Memory B cell (primary cell): ENCODE results near the gene INTS15.

ENCODE experiments used
- ATAC-seq: fragments of 150-1000 bp; cut with Tn5 transposase; 2 replicates; pipeline ENCODE4 v1.10.0; 2021; ENCODE audit warnings: low read depth, mild to moderate bottlenecking, moderate library complexity
- DNase-seq, 2 donors: peaks; one replicate each; pipeline ENCODE4 v3.0.0; 2022; ENCODE audit warnings: low spot score in 2 of 2
- H3K27ac Mint-ChIP-seq: one replicate; pipeline ENCODE4 v1.8.0; 2022; ENCODE audit warnings: mild to moderate bottlenecking, moderate library complexity, mixed read lengths
- H3K27me3 Mint-ChIP-seq: one replicate; pipeline ENCODE4 v1.8.0; 2022; ENCODE audit warnings: mixed read lengths
- H3K36me3 Mint-ChIP-seq: one replicate; pipeline ENCODE4 v1.8.0; 2022; ENCODE audit warnings: mild to moderate bottlenecking, mixed read lengths
- H3K4me1 Mint-ChIP-seq: one replicate; pipeline ENCODE4 v1.8.0; 2022; ENCODE audit warnings: mixed read lengths
- H3K4me3 Mint-ChIP-seq: one replicate; pipeline ENCODE4 v1.8.0; 2022; ENCODE audit warnings: mild to moderate bottlenecking, moderate library complexity, mixed read lengths
- H3K9me3 Mint-ChIP-seq: one replicate; pipeline ENCODE4 v1.8.0; 2022; ENCODE audit warnings: mixed read lengths

INTS15 gene

DNA sequence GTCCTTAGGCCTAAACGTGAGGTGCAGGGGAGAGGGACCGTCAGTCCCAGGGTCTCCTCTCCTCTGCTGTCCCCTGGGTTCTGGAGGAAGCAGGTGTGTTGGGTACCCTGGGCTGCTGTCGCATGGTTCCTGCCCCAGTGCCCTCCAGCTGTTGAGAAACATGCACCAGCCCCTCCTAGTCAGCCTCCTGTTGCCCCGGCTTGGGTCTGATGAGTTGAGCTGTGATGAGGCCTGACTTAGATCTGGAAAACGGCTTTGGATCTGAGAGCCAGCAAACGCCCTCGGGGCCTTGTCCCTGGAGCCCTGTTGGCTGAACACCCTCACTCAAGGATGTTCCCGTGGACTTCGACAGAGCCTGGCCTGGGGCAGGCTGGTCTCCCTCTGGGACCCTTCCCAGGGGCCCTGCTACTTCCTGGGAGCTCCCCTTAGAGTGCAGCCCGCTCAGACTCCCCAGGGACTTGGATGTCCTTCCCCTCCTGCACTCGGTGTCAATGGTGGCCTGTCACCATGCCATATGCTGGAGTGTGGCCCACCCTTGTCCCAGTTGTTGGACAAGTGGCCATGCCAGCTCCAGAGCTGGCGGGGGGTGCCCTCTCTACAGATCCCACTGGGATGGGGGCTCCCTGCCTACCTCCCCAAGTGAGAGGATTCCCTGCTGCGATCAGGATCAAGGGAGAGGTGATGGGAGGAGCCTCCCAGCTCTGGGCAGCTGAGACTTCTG lies 59.6 kb downstream of the INTS15 start:
- Mint-ChIP-seq H3K27ac (peak overlapping the region; percentile 69), H3K27me3 (no peaks in the 10 kb centered on the region), H3K4me3 (no peak overlapping the region), H3K4me1 (no peaks in the 10 kb centered on the region), H3K9me3 (no peaks in the 10 kb centered on the region), H3K36me3 (peaks cover 18% of the 10 kb centered on the region)
- no peak for DNase-seq
- ATAC-seq: no peak

DNA sequence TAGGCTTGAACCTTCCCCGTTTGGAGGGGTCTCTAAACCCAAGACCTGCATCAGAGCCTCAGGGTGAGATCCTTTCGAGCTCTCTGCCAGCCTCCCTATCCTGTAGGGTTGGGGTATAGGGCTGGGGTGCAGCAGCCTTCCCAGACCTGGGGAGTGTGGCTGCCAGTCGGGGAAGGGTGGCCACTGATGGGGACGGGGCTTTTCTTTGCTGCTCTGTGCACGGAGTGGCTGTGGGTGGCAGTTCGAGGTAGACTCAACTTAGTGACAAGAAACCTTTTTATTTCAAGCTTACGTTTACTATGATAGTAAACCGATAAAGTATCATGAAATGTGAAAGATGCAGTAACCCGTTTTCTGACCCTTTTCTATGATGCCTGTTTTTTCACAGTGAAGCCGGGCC lies 60.3 kb downstream of the INTS15 start:
- ATAC-seq (no peak), DNase-seq (no peak)
- no peak overlapping the region for H3K4me3 Mint-ChIP-seq
- H3K9me3 Mint-ChIP-seq: no peaks in the 10 kb centered on the region
- H3K27ac Mint-ChIP-seq: no peak overlapping the region
- peaks cover 21% of the 10 kb centered on the region for H3K36me3 Mint-ChIP-seq
- H3K27me3 Mint-ChIP-seq: no peaks in the 10 kb centered on the region
- H3K4me1 Mint-ChIP-seq: no peaks in the 10 kb centered on the region

GRCh38 chr7:6650521-6651011 lies 60.7 kb downstream of the INTS15 start:
- Mint-ChIP-seq H3K36me3 (peaks cover 25% of the 10 kb centered on the region), H3K27ac (peak overlapping the region; percentile 55), H3K27me3 (no peaks in the 10 kb centered on the region), H3K9me3 (no peaks in the 10 kb centered on the region), H3K4me3 (no peak overlapping the region), H3K4me1 (no peaks in the 10 kb centered on the region)
- ATAC-seq: no peak
- DNase-seq: no peak

GRCh38 chr7:6651851-6652445 lies 62.1 kb downstream of the INTS15 start:
- no peaks in the 10 kb centered on the region for H3K4me1 Mint-ChIP-seq
- ATAC-seq: no peak
- no peak overlapping the region for H3K4me3 Mint-ChIP-seq
- H3K27ac Mint-ChIP-seq: no peak overlapping the region
- no peaks in the 10 kb centered on the region for H3K9me3 Mint-ChIP-seq
- no peak for DNase-seq
- H3K27me3 Mint-ChIP-seq: no peaks in the 10 kb centered on the region
- peaks cover 24% of the 10 kb centered on the region for H3K36me3 Mint-ChIP-seq

- no peak for DNase-seq
- no peaks in the 10 kb centered on the region for H3K9me3 Mint-ChIP-seq
- peaks cover 23% of the 10 kb centered on the region for H3K36me3 Mint-ChIP-seq
- no peaks in the 10 kb centered on the region for H3K4me1 Mint-ChIP-seq
- H3K4me3 Mint-ChIP-seq: no peak overlapping the region
- no peak overlapping the region for H3K27ac Mint-ChIP-seq
- no peak for ATAC-seq
- no peaks in the 10 kb centered on the region for H3K27me3 Mint-ChIP-seq
These were observed 62.7 kb downstream of the INTS15 start for GRCh38 chr7:6652446-6653011.

DNA sequence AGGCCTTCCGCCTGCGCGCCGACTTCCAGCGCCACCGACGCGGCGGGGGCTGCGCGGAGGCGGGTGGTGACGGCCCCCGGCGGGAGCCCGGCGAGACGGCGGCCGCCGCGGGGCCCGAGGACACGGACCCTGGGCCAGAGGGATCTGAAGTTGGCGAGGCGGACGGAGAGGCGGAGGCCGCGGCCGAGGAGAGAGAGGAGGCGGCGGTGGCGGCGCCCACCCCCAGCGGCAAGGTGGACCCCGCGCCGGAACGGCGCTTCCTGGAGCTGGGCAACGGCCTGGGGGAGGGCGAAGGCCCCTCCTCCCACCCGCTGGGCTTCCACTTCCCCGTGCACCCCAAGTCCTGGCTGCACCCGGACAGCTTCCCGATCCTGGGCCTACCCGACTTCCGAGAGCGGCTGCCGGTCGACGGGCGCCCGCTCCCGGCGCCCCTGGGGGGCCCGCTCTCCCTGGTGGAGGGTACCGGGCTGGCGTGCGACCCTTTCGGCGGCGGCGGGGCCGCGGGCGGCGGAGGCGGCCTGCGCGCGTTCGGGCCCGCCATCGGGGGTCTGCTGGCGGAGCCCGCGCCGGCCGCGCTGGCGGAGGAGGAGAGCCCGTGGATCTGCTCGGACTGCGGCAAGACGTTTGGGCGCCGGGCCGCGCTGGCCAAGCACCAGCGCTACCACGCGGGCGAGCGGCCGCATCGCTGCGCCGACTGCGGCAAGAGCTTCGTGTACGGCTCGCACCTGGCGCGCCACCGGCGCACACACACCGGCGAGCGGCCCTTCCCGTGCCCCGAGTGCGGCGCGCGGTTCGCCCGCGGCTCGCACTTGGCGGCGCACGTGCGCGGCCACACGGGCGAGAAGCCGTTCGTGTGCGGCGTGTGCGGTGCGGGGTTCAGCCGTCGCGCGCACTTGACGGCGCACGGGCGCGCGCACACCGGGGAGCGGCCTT lies 63.5 kb downstream of the INTS15 start:
- ATAC-seq (no peak), DNase-seq (no peak)
- peaks cover 23% of the 10 kb centered on the region for H3K36me3 Mint-ChIP-seq
- H3K27ac Mint-ChIP-seq: no peak overlapping the region
- H3K4me3 Mint-ChIP-seq: no peak overlapping the region
- no peaks in the 10 kb centered on the region for H3K9me3 Mint-ChIP-seq
- H3K4me1 Mint-ChIP-seq: peaks cover 2% of the 10 kb centered on the region
- no peaks in the 10 kb centered on the region for H3K27me3 Mint-ChIP-seq

DNA sequence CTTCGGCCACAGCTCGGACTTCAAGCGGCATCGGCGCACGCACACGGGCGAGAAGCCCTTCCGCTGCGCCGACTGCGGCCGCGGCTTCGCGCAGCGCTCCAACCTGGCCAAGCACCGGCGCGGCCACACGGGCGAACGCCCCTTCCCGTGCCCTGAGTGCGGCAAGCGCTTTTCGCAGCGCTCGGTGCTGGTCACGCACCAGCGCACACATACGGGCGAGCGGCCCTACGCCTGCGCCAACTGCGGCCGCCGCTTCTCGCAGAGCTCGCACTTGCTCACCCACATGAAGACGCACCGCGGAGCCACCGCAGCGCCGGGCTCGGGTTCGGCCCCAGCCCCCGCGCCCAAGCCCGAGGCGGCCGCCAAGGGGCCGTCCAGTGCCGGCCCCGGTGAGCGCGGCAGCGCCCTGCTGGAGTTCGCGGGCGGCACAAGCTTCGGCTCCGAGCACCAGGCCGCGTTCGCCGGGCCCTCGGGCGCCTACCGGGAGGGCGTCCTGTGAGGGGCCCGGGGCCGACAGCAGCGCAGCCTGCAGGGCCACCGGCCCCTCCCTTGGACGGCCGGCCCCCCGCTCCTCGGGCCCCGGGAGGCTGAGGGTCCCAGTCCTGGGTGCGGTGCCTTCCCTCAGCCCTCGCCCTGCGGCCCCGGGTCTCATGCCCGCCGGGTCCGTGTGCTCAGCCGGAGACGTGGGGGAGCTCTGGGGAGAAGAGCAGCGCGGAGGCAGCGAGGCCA lies 64.5 kb downstream of the INTS15 start:
- Mint-ChIP-seq H3K27ac (no peak overlapping the region), H3K4me1 (peaks cover 7% of the 10 kb centered on the region), H3K9me3 (no peaks in the 10 kb centered on the region), H3K27me3 (no peaks in the 10 kb centered on the region), H3K4me3 (no peak overlapping the region), H3K36me3 (peaks cover 19% of the 10 kb centered on the region)
- DNase-seq: no peak
- no peak for ATAC-seq

DNA sequence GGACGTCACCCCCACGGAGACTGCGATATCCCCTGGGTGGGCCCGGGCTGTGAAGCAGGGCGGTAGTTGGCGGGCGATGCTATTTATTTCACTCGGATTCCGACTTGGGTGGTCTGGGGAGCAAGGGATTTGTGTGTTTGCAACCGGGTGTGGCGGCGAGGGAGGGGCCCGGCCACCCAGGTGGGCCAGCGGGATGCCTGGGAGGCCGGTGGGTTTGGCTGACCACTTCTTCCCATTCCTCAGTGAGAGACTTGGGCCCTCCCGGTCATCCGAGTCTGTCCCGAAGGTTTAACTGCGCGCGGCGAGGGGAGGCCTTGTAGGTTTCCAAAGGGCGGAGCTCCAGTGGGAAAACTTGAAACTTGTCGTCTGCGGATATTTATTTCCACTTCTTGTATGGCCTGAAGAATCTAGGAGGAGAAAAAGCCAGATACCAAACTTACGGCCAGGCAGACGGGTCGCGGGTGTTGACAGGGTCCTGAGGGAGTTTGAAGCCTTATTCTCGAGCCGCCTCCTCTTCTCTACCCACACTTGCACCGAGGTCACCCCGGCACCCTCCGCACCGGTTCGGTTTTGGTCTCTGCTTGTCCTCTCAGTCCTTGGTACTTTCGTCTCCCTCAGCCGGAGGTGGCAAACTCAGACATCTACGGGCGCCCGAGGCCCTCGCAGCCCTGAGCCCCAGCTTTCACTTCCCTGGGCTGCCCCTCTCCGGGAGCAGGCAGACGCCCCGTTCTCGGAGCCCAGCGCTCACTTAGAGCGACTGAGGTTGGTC lies 65.2 kb downstream of the INTS15 start:
- DNase-seq: no peak
- H3K27ac Mint-ChIP-seq: no peak overlapping the region
- peaks cover 18% of the 10 kb centered on the region for H3K36me3 Mint-ChIP-seq
- peaks cover 7% of the 10 kb centered on the region for H3K4me1 Mint-ChIP-seq
- H3K27me3 Mint-ChIP-seq: no peaks in the 10 kb centered on the region
- H3K9me3 Mint-ChIP-seq: no peaks in the 10 kb centered on the region
- H3K4me3 Mint-ChIP-seq: no peak overlapping the region
- ATAC-seq: no peak

DNA sequence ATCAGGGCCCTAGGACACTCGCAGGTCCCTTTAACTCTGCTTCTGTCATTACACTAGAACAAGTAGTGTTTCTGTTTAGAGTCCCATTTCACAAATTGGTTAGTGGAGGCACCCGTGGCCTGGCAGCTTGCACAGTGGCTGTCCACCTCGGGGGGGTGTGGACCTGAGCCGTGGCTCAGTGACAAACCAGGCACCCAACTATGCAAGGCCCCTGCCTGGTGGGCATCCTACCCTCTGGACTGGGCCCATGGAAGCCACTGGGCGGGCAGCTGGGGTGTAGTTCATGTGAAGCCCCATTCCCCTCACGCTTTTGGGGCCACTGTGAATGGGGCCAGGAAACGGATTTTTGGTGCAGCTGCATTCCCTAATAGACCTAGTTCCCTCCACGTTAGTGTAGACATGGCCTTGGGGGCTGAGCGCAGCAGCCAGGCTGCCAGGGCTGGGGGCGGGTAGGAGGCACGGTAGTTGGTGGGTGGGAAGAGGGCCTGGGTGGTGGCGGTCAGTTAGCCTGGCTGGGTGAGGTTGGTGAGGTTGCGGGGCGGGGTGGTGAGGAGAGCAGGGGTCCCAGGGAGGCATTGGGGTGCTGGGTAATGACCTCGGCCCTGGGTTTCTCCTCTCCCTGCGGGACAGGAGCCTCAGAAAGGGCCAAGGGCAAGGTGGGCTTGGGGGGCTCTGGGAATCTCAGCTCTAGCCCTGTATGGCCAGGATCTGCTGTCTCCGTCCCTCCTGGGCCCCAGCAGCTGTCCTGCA lies 66.0 kb downstream of the INTS15 start:
- Mint-ChIP-seq H3K27ac (no peak overlapping the region), H3K36me3 (peaks cover 14% of the 10 kb centered on the region), H3K4me3 (no peak overlapping the region), H3K9me3 (no peaks in the 10 kb centered on the region), H3K4me1 (peaks cover 7% of the 10 kb centered on the region), H3K27me3 (no peaks in the 10 kb centered on the region)
- DNase-seq (no peak), ATAC-seq (no peak)

DNA sequence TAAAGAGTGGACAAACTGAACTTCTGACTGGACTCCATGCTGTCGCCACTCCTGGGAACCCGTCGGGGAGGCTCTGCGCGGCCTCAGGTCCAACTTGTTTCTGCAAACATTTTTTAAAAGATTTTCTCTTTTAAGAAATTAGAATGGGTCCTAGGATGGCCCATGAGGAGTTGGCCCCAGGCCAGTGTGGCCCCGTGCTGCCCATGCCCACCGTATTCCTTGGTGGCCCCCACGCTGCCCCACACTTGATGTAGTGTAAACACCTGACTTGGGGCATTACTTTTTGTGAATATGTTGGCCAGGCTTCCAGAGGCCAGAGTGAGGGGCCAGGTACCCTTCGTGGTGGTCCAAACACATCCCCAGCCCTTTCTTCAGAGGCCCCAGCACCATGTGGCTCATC lies 66.6 kb downstream of the INTS15 start:
- Mint-ChIP-seq H3K36me3 (peaks cover 10% of the 10 kb centered on the region), H3K27me3 (no peaks in the 10 kb centered on the region), H3K9me3 (no peaks in the 10 kb centered on the region), H3K4me1 (peaks cover 7% of the 10 kb centered on the region), H3K4me3 (no peak overlapping the region), H3K27ac (no peak overlapping the region)
- DNase-seq: no peak
- ATAC-seq: no peak
